CD8-positive, alpha-beta memory T cell (primary cell): ENCODE data around the gene ANKRD36B. TPM values are rescaled to one million over a fixed set of nuclear protein-coding genes. Genes with fewer than 3 reads are reported as not detected.
"Not testable (repeated sequence)": the region's sequence is repeated elsewhere in the genome, so short reads cannot be mapped to it uniquely, and the experiment has no call there.

Experiments used
- CTCF ChIA-PET: fragments of 350-600 bp; sonication (Branson Sonifier 250); formaldehyde crosslinking; loops from one replicate; lab custom pipeline; 2021; ENCODE audit warnings: antibody characterized with exemption; lab: Charles Lee
- POLR2A ChIA-PET: fragments of 350-600 bp; sonication (Branson Sonifier 250); formaldehyde crosslinking; loops from one replicate; lab custom pipeline; 2021; ENCODE audit warnings: antibody characterized with exemption; lab: Charles Lee
- DNase-seq, 5 donors: peaks; one replicate each; pipeline versions ENCODE4 v3.0.0 to v3.0.0-alpha.2; 2020 to 2022; ENCODE audit warnings: mixed read lengths in 1 of 5
- H3K27ac ChIP-seq: one replicate; pipeline ENCODE4 v1.7.0; 2013; ENCODE audit warnings: low read depth, mild to moderate bottlenecking, low read length, moderate library complexity
- H3K27me3 ChIP-seq: 2 replicates; pipeline ENCODE4 v1.7.0; 2013; ENCODE audit warnings: low read length, mild to moderate bottlenecking; ENCODE audit not compliant: insufficient read depth, poor library complexity, severe bottlenecking
- H3K36me3 ChIP-seq: 2 replicates; pipeline ENCODE4 v1.7.0; 2013; ENCODE audit warnings: mild to moderate bottlenecking, low read length, moderate library complexity; ENCODE audit not compliant: insufficient read depth
- H3K4me1 ChIP-seq: 2 replicates; pipeline ENCODE4 v1.7.0; 2013; ENCODE audit warnings: mild to moderate bottlenecking, low read length, moderate library complexity; ENCODE audit not compliant: insufficient read depth
- H3K4me3 ChIP-seq: 2 replicates; pipeline ENCODE4 v1.7.0; 2013; ENCODE audit warnings: mild to moderate bottlenecking, low read length
- H3K9me3 ChIP-seq: 2 replicates; pipeline ENCODE4 v1.7.0; 2013; ENCODE audit warnings: mild to moderate bottlenecking, low read length
- H3K27ac Mint-ChIP-seq, 8 donors: one replicate each; pipeline ENCODE4 v1.8.0; 2020 to 2021; ENCODE audit warnings: mixed read lengths in 8 of 8, mild to moderate bottlenecking in 6 of 8, inconsistent platforms in 3 of 8, moderate library complexity in 3 of 8
- H3K27me3 Mint-ChIP-seq, 2 donors: one replicate each; pipeline ENCODE4 v1.8.0; 2020 to 2021; ENCODE audit warnings: mixed read lengths in 2 of 2, mild to moderate bottlenecking in 1 of 2, moderate library complexity in 1 of 2
- H3K36me3 Mint-ChIP-seq, 3 donors: one replicate each; pipeline ENCODE4 v1.8.0; 2020 to 2021; ENCODE audit warnings: mixed read lengths in 3 of 3, inconsistent platforms in 1 of 3, mild to moderate bottlenecking in 1 of 3
- H3K4me1 Mint-ChIP-seq, 3 donors: one replicate each; pipeline ENCODE4 v1.8.0; 2020 to 2021; ENCODE audit warnings: mixed read lengths in 3 of 3, inconsistent platforms in 1 of 3, mild to moderate bottlenecking in 1 of 3
- H3K4me3 Mint-ChIP-seq, 7 donors: one replicate each; pipeline ENCODE4 v1.8.0; 2020 to 2021; ENCODE audit warnings: mixed read lengths in 7 of 7, mild to moderate bottlenecking in 6 of 7, moderate library complexity in 4 of 7, inconsistent platforms in 2 of 7
- H3K9me3 Mint-ChIP-seq, 5 donors: one replicate each; pipeline ENCODE4 v1.8.0; 2020 to 2022; ENCODE audit warnings: mixed read lengths in 5 of 5, mild to moderate bottlenecking in 3 of 5, moderate library complexity in 2 of 5, inconsistent platforms in 1 of 5
- polyA plus RNA-seq: library from polyadenylated mRNA; unstranded; fragments of 300-500 nt; fragmentation: Illumina TruSeq; gene quantifications from one replicate; pipeline ENCODE4 v1.2.3, GENCODE V29; 2021
- total RNA-seq, 2 experiments: library from RNA; stranded (reverse); gene quantifications; one replicate each; pipeline ENCODE4 v1.2.3, GENCODE V29; 2021

Gene ANKRD36B
- total and polyA plus RNA-seq, 3 experiments from 2014 or later: 20.1 to 24.0 (median 21.7) TPM

DNA sequence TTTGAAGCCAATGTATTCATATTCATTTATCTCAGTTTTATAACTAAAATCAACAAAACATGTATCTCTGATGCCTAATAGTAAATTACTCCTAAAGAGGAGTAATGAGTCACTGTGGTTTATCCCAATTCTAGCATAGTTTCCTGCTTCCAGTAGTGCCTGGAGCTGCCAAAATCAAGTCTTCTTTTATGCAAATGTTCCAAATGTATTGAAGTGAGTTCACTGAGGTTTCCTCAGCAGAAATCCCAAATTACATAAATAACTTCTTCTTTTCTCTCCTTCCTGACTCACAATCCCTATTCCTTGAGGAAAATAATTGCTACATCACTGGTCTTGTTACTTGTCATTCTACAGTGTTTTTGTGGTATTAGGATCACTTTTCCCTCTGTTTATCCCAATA is 44.8 kb downstream of the ANKRD36B start:
- CTCF ChIA-PET, H3K4me1 ChIP-seq, H3K27ac ChIP-seq, H3K4me1 Mint-ChIP-seq, DNase-seq, H3K9me3 Mint-ChIP-seq, H3K27me3 ChIP-seq, H3K36me3 ChIP-seq, H3K9me3 ChIP-seq, H3K27ac Mint-ChIP-seq, H3K4me3 Mint-ChIP-seq, POLR2A ChIA-PET, H3K4me3 ChIP-seq, H3K27me3 Mint-ChIP-seq: not testable (repeated sequence)
- peaks cover 4 to 66% (median 13%) of the 10 kb centered on the region in 3 donors for H3K36me3 Mint-ChIP-seq

DNA sequence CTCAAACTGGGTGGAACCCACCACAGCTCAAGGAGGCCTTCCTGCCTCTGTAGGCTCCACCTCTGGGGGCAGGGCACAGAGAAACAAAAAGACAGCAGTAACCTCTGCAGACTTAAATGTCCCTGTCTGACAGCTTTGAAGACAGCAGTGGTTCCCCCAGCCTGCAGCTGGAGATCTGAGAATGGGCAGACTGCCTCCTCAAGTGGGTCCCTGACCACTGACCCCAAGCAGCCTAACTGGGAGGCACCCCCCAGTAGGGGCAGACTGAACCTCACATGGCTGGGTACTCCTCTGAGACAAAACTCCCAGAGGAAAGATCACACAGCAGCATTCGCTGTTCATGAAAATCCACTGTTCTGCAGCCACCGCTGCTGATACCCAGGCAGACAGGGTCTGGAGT is 63.8 kb downstream of the ANKRD36B start:
- peaks cover 6 to 25% (median 7%) of the 10 kb centered on the region in 3 donors for H3K36me3 Mint-ChIP-seq
- CTCF ChIA-PET, H3K27me3 Mint-ChIP-seq, H3K9me3 ChIP-seq, DNase-seq, H3K4me1 Mint-ChIP-seq, H3K4me3 Mint-ChIP-seq, H3K27ac ChIP-seq, H3K27me3 ChIP-seq, H3K9me3 Mint-ChIP-seq, H3K4me1 ChIP-seq, H3K27ac Mint-ChIP-seq, H3K4me3 ChIP-seq, POLR2A ChIA-PET, H3K36me3 ChIP-seq: not testable (repeated sequence)

DNA sequence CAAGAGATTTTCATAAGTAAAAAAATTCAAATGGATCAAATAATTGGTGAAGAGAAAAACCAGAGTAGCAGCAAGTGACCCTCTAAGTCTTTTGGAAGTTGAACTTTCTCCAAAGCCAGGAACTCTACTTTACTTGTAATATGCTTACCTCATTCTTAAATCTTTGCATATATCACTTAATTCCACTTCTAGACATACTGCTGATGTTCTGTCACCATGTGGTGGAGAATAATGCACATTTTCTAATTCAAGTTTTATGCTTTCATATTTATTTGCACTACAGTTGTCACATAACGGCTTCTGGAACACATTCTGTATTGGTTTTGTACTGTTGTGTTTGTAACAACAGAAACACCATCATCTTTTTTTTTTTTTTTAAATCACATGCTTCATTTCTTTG is 65.9 kb downstream of the ANKRD36B start:
- H3K9me3 ChIP-seq, H3K4me3 ChIP-seq, H3K4me3 Mint-ChIP-seq, H3K4me1 ChIP-seq, H3K9me3 Mint-ChIP-seq, H3K27ac ChIP-seq, H3K27me3 ChIP-seq, CTCF ChIA-PET, H3K27me3 Mint-ChIP-seq, H3K27ac Mint-ChIP-seq, POLR2A ChIA-PET, DNase-seq, H3K36me3 ChIP-seq, H3K4me1 Mint-ChIP-seq: not testable (repeated sequence)
- peaks cover 5 to 19% (median 6%) of the 10 kb centered on the region in 3 donors for H3K36me3 Mint-ChIP-seq

DNA sequence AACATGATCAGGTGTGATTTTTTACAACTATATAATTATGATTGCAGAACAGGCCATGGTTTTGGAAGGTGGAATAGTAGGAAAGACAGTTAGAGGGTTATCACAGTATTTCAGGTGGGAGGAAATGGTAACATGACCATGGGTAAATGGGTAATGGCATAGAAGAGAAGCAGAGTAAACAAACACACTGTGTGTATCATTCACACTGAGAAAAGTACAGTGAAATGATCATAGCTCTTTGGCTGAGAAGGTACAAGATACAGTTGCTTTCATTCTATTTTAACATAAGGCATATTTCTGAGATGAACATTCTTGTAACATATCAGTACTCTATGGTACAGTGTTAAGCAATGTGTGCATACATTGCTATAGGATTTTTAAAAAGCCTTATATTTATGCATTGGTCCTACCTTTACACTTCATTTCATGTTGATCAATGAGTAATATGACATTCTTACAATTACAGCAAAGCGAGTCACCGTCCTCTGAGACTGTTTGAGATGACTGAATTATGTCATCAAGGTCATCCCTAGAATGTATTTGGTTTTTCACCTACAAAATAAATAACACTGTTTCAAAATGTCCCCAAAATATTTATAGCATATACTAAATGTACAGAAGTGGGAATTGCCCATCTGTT is 66.6 kb downstream of the ANKRD36B start:
- H3K9me3 Mint-ChIP-seq, H3K4me3 Mint-ChIP-seq, H3K4me3 ChIP-seq, H3K9me3 ChIP-seq, H3K27ac Mint-ChIP-seq, H3K27me3 ChIP-seq, POLR2A ChIA-PET, H3K4me1 ChIP-seq, H3K36me3 ChIP-seq, H3K4me1 Mint-ChIP-seq, CTCF ChIA-PET, DNase-seq, H3K27me3 Mint-ChIP-seq, H3K27ac ChIP-seq: not testable (repeated sequence)
- H3K36me3 Mint-ChIP-seq: peaks cover 5 to 17% (median 6%) of the 10 kb centered on the region in 3 donors

DNA sequence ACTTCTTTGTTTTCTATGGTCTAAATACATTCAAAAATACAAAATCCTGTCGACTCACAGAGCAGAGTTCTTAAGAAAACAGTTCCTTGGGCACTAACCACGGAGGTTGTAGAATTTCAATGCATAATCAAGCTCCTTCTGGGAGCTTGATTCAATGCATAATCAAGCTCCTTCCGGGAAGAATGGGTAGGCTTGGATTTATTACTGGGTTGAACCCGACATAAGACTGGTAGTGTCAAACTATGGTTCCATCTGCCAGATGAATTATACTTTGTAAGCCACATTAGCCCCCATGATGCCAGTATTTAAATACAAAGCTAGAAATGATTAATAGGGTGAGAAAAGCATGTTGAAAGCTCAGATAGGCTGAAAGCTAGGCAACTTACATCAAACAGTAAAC is 94.0 kb downstream of the ANKRD36B start:
- DNase-seq, H3K36me3 ChIP-seq, H3K4me1 ChIP-seq, H3K4me3 Mint-ChIP-seq, H3K27ac ChIP-seq, CTCF ChIA-PET, H3K27me3 Mint-ChIP-seq, H3K36me3 Mint-ChIP-seq, H3K27ac Mint-ChIP-seq, H3K4me3 ChIP-seq, H3K9me3 Mint-ChIP-seq, H3K27me3 ChIP-seq, H3K4me1 Mint-ChIP-seq, POLR2A ChIA-PET, H3K9me3 ChIP-seq: not testable (repeated sequence)

DNA sequence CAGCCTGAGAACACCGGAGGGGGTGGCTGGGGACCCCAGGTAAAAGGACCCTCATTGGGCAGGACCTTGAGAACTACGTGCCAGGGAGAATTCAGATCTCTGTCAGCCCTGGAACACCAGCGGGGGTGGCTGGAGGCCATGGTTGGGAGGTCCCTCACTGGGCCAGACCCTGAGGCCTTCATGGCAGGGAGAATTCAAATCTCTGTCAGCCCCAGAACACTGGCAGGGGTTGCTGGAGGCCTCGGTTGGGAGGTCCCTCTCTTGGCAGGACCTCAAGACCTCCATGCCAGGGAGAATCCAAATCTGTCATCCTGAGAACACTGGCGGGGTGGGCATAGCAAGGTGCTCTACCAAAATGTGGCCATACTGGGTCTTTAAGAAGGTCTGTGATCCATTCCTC is 99.5 kb downstream of the ANKRD36B start:
- H3K9me3 ChIP-seq, H3K4me3 ChIP-seq, POLR2A ChIA-PET, H3K36me3 Mint-ChIP-seq, H3K27me3 Mint-ChIP-seq, H3K9me3 Mint-ChIP-seq, H3K27ac Mint-ChIP-seq, CTCF ChIA-PET, H3K27ac ChIP-seq, H3K4me1 ChIP-seq, H3K36me3 ChIP-seq, H3K27me3 ChIP-seq, H3K4me3 Mint-ChIP-seq, H3K4me1 Mint-ChIP-seq: not testable (repeated sequence)
- DNase-seq: peak in 1 of 5 donors; percentile 40

Other genes starting within 250 kb of the ANKRD36B start
- gene COX5B, start 56.2 kb upstream of the ANKRD36B start, total RNA-seq: 100 to 1,000 TPM; 197 to 205 TPM
- gene COX5B, start 56.2 kb upstream of the ANKRD36B start, polyA plus RNA-seq: 334 TPM
- 10 to 100 TPM; 76.6 to 80.6 TPM for gene ACTR1B, start 74.2 kb upstream of the ANKRD36B start, total RNA-seq
- gene ACTR1B, start 74.2 kb upstream of the ANKRD36B start, polyA plus RNA-seq: 16.5 TPM
- gene C2orf92, start 79.8 kb upstream of the ANKRD36B start, total RNA-seq: 1 to 10 TPM; 4.6 to 6.5 TPM
- not detected for gene C2orf92, start 79.8 kb upstream of the ANKRD36B start, polyA plus RNA-seq
- 100 to 1,000 TPM; 180 to 197 TPM for gene ZAP70, start 123.7 kb upstream of the ANKRD36B start, total RNA-seq
- 184 TPM for gene ZAP70, start 123.7 kb upstream of the ANKRD36B start, polyA plus RNA-seq